GM12892 (cell line): ENCODE measurements around the gene SLAMF7.

Experiments used
- POLR2A ChIP-seq: IDR thresholded peaks from 2 replicates; pipeline ENCODE4 v1.6.1; 2011; ENCODE audit warnings: low read depth, low read length, control low read depth
- POLR2AphosphoS5 ChIP-seq: IDR thresholded peaks from 2 replicates; pipeline ENCODE4 v1.6.1; 2011; ENCODE audit warnings: low read depth, low read length, control low read depth
- TAF1 ChIP-seq: IDR thresholded peaks from 2 replicates; pipeline ENCODE4 v1.6.1; 2011; ENCODE audit warnings: low read depth, mild to moderate bottlenecking, control low read depth, low read length, borderline replicate concordance

DNA sequence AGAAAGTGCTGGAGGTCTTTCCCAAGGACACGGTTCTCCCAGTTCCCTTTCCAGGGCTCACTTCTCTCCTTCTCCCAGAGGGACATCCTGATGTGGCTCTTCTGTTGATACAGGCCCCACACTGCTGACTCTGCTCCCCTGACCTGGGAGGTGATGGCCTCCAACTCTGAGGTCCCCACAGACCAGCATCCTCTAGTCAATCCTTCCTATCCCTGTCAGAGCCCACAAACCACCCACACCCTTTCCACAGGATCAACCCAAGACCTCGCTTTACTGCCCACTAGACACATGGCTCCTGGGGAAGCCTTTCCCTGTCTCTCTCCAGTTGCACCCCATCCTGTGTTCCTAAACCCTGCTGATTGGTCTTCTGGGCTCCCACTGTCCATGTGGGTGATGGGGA is 11.6 kb downstream of the SLAMF7 start:
- TF ChIP-seq POLR2A (no peak), POLR2AphosphoS5 (0 out of 2 replicates have a peak, but pooled peaks have one; percentile 8), TAF1 (no peak)
